Vagina (tissue), 2 donors: Measurements from ENCODE around the gene DYNLT3. TPM values are rescaled to one million over a fixed set of nuclear protein-coding genes. Genes with fewer than 3 reads are reported as not detected.

Experiments used
- DNase-seq, 2 donors: peaks; one replicate each; pipeline ENCODE4 v3.0.0-alpha.2; 2017; ENCODE audit errors: extremely low spot score in 2 of 2
- H3K27ac ChIP-seq: fragments of 200-600 bp; sonication (generic); one replicate; pipeline ENCODE4 v1.5.1; 2019
- H3K27me3 ChIP-seq: fragments of 200-600 bp; sonication (generic); one replicate; pipeline ENCODE4 v1.5.1; 2019
- H3K36me3 ChIP-seq, 2 donors: fragments of 200-600 bp; sonication (generic); one replicate each; pipeline ENCODE4 v1.5.1; 2017 to 2019
- H3K4me1 ChIP-seq: fragments of 200-600 bp; sonication (generic); one replicate; pipeline ENCODE4 v1.5.1; 2019
- H3K4me3 ChIP-seq, 2 donors: fragments of 200-600 bp; sonication (generic); 1 replicate in 1 of 2; 2 replicates in 1 of 2; pipeline ENCODE4 v1.5.1; 2016 to 2019
- H3K9me3 ChIP-seq: fragments of 200-600 bp; sonication (generic); one replicate; pipeline ENCODE4 v1.5.1; 2019
- POLR2A ChIP-seq, 2 donors: fragments of 450-650 bp; IDR thresholded peaks; one replicate each; pipeline ENCODE4 v1.6.1; 2017; ENCODE audit warnings: antibody characterized with exemption in 2 of 2, mild to moderate bottlenecking in 2 of 2, moderate library complexity in 2 of 2
- POLR2AphosphoS5 ChIP-seq, 2 donors: sonication (generic); formaldehyde crosslinking; IDR thresholded peaks; one replicate each; pipeline ENCODE4 v1.9.0; 2017; ENCODE audit warnings: antibody characterized with exemption in 2 of 2, mild to moderate bottlenecking in 2 of 2, low read depth in 1 of 2; ENCODE audit not compliant: insufficient read depth in 1 of 2
- intact Hi-C: fragments of 100-400 bp; cut with DNase I; formaldehyde crosslinking; loops from one replicate; pipeline ENCODE4 v1.15.1; 2023
- total RNA-seq: library from RNA; depleted of rRNA; stranded (reverse); fragments of >200 nt; gene quantifications from one replicate; pipeline ENCODE4 v1.2.3, GENCODE V29; 2016
- TF ChIP-seq, protein P1 (sequence below), 3 experiments: fragments of 450-650 bp in 2 of 3; fragments of 200-600 bp in 1 of 3; sonication (generic) in 1 of 3; IDR thresholded peaks; one replicate each; pipeline ENCODE4 v1.5.1; 2017 to 2019; ENCODE audit warnings: antibody characterized with exemption in 3 of 3, mild to moderate bottlenecking in 2 of 3, moderate library complexity in 2 of 3

DYNLT3 gene
- total RNA-seq, 1 donor from 2014 or later: 18.7 TPM

GRCh38 chrX:37815366-37815765 is 32.0 kb downstream of the DYNLT3 start:
- Histone ChIP-seq H3K36me3 (no peaks in the 10 kb centered on the region), H3K4me3 (no peak overlapping the region), H3K27ac (no peak overlapping the region), H3K9me3 (no peaks in the 10 kb centered on the region), H3K4me1 (no peaks in the 10 kb centered on the region), H3K27me3 (no peaks in the 10 kb centered on the region)
- DNase-seq: no peak
- intact Hi-C loops: no loop called here
- TF ChIP-seq, protein P1, sequence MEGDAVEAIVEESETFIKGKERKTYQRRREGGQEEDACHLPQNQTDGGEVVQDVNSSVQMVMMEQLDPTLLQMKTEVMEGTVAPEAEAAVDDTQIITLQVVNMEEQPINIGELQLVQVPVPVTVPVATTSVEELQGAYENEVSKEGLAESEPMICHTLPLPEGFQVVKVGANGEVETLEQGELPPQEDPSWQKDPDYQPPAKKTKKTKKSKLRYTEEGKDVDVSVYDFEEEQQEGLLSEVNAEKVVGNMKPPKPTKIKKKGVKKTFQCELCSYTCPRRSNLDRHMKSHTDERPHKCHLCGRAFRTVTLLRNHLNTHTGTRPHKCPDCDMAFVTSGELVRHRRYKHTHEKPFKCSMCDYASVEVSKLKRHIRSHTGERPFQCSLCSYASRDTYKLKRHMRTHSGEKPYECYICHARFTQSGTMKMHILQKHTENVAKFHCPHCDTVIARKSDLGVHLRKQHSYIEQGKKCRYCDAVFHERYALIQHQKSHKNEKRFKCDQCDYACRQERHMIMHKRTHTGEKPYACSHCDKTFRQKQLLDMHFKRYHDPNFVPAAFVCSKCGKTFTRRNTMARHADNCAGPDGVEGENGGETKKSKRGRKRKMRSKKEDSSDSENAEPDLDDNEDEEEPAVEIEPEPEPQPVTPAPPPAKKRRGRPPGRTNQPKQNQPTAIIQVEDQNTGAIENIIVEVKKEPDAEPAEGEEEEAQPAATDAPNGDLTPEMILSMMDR (IDR thresholded peaks at IDR 0.05): no peak
- TF ChIP-seq POLR2AphosphoS5 (IDR thresholded peaks at IDR 0.05; ENCODE audit: insufficient read depth in 1 of 2, low read depth in 1 of 2) (no peak), POLR2A (IDR thresholded peaks at IDR 0.05) (no peak)

GRCh38 chrX:37813570-37813969 is 33.8 kb downstream of the DYNLT3 start:
- DNase-seq: no peak
- H3K27ac ChIP-seq: no peak overlapping the region
- H3K9me3 ChIP-seq: no peaks in the 10 kb centered on the region
- no peaks in the 10 kb centered on the region for H3K27me3 ChIP-seq
- H3K36me3 ChIP-seq: no peaks in the 10 kb centered on the region
- no peak overlapping the region for H3K4me3 ChIP-seq
- no peaks in the 10 kb centered on the region for H3K4me1 ChIP-seq
- intact Hi-C loops: no loop called here
- TF ChIP-seq, protein P1 (IDR thresholded peaks at IDR 0.05): no peak
- no peak for TF ChIP-seq POLR2AphosphoS5 (IDR thresholded peaks at IDR 0.05; ENCODE audit: insufficient read depth in 1 of 2, low read depth in 1 of 2)
- TF ChIP-seq POLR2A (IDR thresholded peaks at IDR 0.05): no peak

GRCh38 chrX:37812110-37812509 is 35.3 kb downstream of the DYNLT3 start:
- H3K4me3 ChIP-seq: no peak overlapping the region
- intact Hi-C loops: no loop called here
- TF ChIP-seq, protein P1 (IDR thresholded peaks at IDR 0.05): no peak
- TF ChIP-seq POLR2A (IDR thresholded peaks at IDR 0.05) (no peak), POLR2AphosphoS5 (IDR thresholded peaks at IDR 0.05; ENCODE audit: insufficient read depth in 1 of 2, low read depth in 1 of 2) (no peak)
- H3K27me3 ChIP-seq: no peaks in the 10 kb centered on the region
- no peaks in the 10 kb centered on the region for H3K9me3 ChIP-seq
- no peaks in the 10 kb centered on the region for H3K36me3 ChIP-seq
- no peak for DNase-seq
- no peak overlapping the region for H3K27ac ChIP-seq
- no peaks in the 10 kb centered on the region for H3K4me1 ChIP-seq

- no peak overlapping the region for H3K27ac ChIP-seq
- H3K4me1 ChIP-seq: no peaks in the 10 kb centered on the region
- intact Hi-C loops: no loop called here
- DNase-seq: no peak
- no peaks in the 10 kb centered on the region for H3K27me3 ChIP-seq
- TF ChIP-seq, protein P1 (IDR thresholded peaks at IDR 0.05): no peak
- TF ChIP-seq POLR2A (IDR thresholded peaks at IDR 0.05) (no peak), POLR2AphosphoS5 (IDR thresholded peaks at IDR 0.05; ENCODE audit: insufficient read depth in 1 of 2, low read depth in 1 of 2) (no peak)
- H3K36me3 ChIP-seq: no peaks in the 10 kb centered on the region
- no peaks in the 10 kb centered on the region for H3K9me3 ChIP-seq
- no peak overlapping the region for H3K4me3 ChIP-seq
These were observed 37.4 kb downstream of the DYNLT3 start for GRCh38 chrX:37809970-37810369.

- no peak overlapping the region for H3K27ac ChIP-seq
- TF ChIP-seq, protein P1 (IDR thresholded peaks at IDR 0.05): no peak
- TF ChIP-seq POLR2AphosphoS5 (IDR thresholded peaks at IDR 0.05; ENCODE audit: insufficient read depth in 1 of 2, low read depth in 1 of 2) (no peak), POLR2A (IDR thresholded peaks at IDR 0.05) (no peak)
- no peaks in the 10 kb centered on the region for H3K9me3 ChIP-seq
- no peak overlapping the region for H3K4me3 ChIP-seq
- DNase-seq: no peak
- H3K36me3 ChIP-seq: no peaks in the 10 kb centered on the region
- no peaks in the 10 kb centered on the region for H3K27me3 ChIP-seq
- intact Hi-C loops: no loop called here
- H3K4me1 ChIP-seq: no peaks in the 10 kb centered on the region
These were observed 44.3 kb downstream of the DYNLT3 start for GRCh38 chrX:37803057-37803456.
